GM12878 (cell line): ENCODE data around the gene FOLR2. TPM values are rescaled to one million over a fixed set of nuclear protein-coding genes. Genes with fewer than 3 reads are reported as not detected.

ENCODE experiments used
- ATAC-seq: fragments of 200-7000 bp; cut with Tn5 transposase; 3 replicates; pipeline ENCODE4 v1.9.1; 2020; ENCODE audit warnings: mild to moderate bottlenecking, moderate library complexity
- BruUV-seq: library from RNA; stranded (reverse); fragments of 400-500 nt; replicated peaks from 2 replicates; lab custom pipeline; 2021; lab: Mats Ljungman, UMichigan
- CTCF ChIA-PET: fragments of 300-600 bp; sonication (Branson Sonifier 250); formaldehyde crosslinking; extraction: SDS; loops from one replicate; lab custom pipeline; 2021; ENCODE audit warnings: inconsistent platforms; lab: Yijun Ruan, JAX
- POLR2A ChIA-PET: fragments of 350-600 bp; formaldehyde crosslinking; extraction: SDS; loops from one replicate; lab custom pipeline; 2021; ENCODE audit warnings: inconsistent platforms; lab: Charles Lee
- RAD21 ChIA-PET: fragments of 300-600 bp; sonication (Branson Sonifier 250); formaldehyde crosslinking; loops from one replicate; lab custom pipeline; 2023; ENCODE audit warnings: antibody characterized with exemption; ENCODE audit not compliant: unreplicated experiment; lab: Charles Lee
- SMC1A ChIA-PET: fragments of 300-600 bp; sonication (Branson Sonifier 250); formaldehyde crosslinking; loops from one replicate; lab custom pipeline; 2023; ENCODE audit not compliant: unreplicated experiment, uncharacterized antibody; lab: Charles Lee
- DNase-seq: peaks from one replicate; pipeline ENCODE4 v3.0.0-alpha.2; 2011; ENCODE audit warnings: low read depth, low spot score
- FAIRE-seq: peaks from 3 replicates; lab custom pipeline; 2011; peaks lifted over from hg19 to GRCh38; lab: Jason Lieb, UNC
- H2AFZ ChIP-seq: 2 replicates; pipeline ENCODE4 v1.6.0; 2011; ENCODE audit warnings: low read depth, low read length, control low read depth; ENCODE audit not compliant: control insufficient read depth
- H3K27ac ChIP-seq: 2 replicates; pipeline ENCODE4 v1.5.1; 2011; ENCODE audit warnings: control low read depth; ENCODE audit not compliant: control insufficient read depth, insufficient read depth
- H3K27me3 ChIP-seq, 2 experiments: replicated peaks in 1 of 2; 2 replicates each; pipeline versions ENCODE4 v1.6.0 to v1.6.1; 2011; ENCODE audit warnings: low read length in 1 of 2; ENCODE audit not compliant: control insufficient read depth in 2 of 2, insufficient read depth in 2 of 2
- H3K36me3 ChIP-seq, 2 experiments: 2 replicates each; pipeline ENCODE4 v1.5.1; 2011; ENCODE audit warnings: low read length in 1 of 2; ENCODE audit not compliant: control insufficient read depth in 2 of 2, insufficient read depth in 2 of 2
- H3K4me1 ChIP-seq: 2 replicates; pipeline ENCODE4 v1.6.1; 2011; ENCODE audit warnings: mild to moderate bottlenecking, low read length, moderate library complexity, mixed read lengths; ENCODE audit not compliant: control insufficient read depth, insufficient read depth
- H3K4me2 ChIP-seq: 2 replicates; pipeline ENCODE4 v1.6.0; 2011; ENCODE audit warnings: control low read depth; ENCODE audit not compliant: control insufficient read depth, insufficient read depth
- H3K4me3 ChIP-seq: fragments of 200-600 bp; sonication (generic); 2 replicates; pipeline ENCODE4 v1.5.1; 2016
- H3K79me2 ChIP-seq: 2 replicates; pipeline ENCODE4 v1.6.0; 2011; ENCODE audit warnings: low read length; ENCODE audit not compliant: control insufficient read depth, insufficient read depth
- H3K9ac ChIP-seq: 2 replicates; pipeline ENCODE4 v1.8.0; 2011; ENCODE audit warnings: low read length, control low read depth, mixed read lengths; ENCODE audit not compliant: control insufficient read depth, insufficient read depth
- H3K9me3 ChIP-seq: replicated peaks from 3 replicates; pipeline ENCODE4 v1.5.1; 2011; ENCODE audit warnings: mild to moderate bottlenecking, low read length; ENCODE audit not compliant: control insufficient read depth, insufficient read depth
- H4K20me1 ChIP-seq: 2 replicates; pipeline ENCODE4 v1.6.0; 2011; ENCODE audit not compliant: control insufficient read depth, insufficient read depth
- IKZF2 ChIP-seq, 2 experiments: fragments of 450-650 bp; IDR thresholded peaks; 2 replicates each; pipeline ENCODE4 v1.6.1; 2017; ENCODE audit warnings: mild to moderate bottlenecking in 2 of 2, moderate library complexity in 2 of 2
- JUND ChIP-seq: IDR thresholded peaks from 2 replicates; pipeline ENCODE4 v1.6.1; 2012; ENCODE audit warnings: low read depth, mild to moderate bottlenecking, low read length, improper control_type of control experiment, moderate library complexity
- MEF2B ChIP-seq: fragments of 450-650 bp; IDR thresholded peaks from 2 replicates; pipeline ENCODE4 v1.6.1; 2018; ENCODE audit warnings: mild to moderate bottlenecking, moderate library complexity; ENCODE audit not compliant: partially characterized antibody, poor library complexity, severe bottlenecking
- NFYA ChIP-seq: IDR thresholded peaks from 2 replicates; pipeline ENCODE4 v1.6.1; 2011; ENCODE audit warnings: low read depth, mild to moderate bottlenecking, low read length, improper control_type of control experiment, borderline replicate concordance
- RUNX3 ChIP-seq: IDR thresholded peaks from 2 replicates; pipeline ENCODE4 v1.6.1; 2012; ENCODE audit warnings: low read length, inconsistent platforms
- TCF7 ChIP-seq: IDR thresholded peaks from 2 replicates; pipeline ENCODE4 v1.6.1; 2014; ENCODE audit warnings: antibody characterized with exemption, borderline replicate concordance
- WGBS: methylation state at CpG from one replicate; pipeline ENCODE4 v1.1.6; 2016; ENCODE audit warnings: low lambda C conversion rate; ENCODE audit not compliant: insufficient replicate concordance, insufficient coverage; ENCODE audit errors: missing lambda C conversion rate; 5-methylcytosine and 5-hydroxymethylcytosine counted together
- in situ Hi-C: fragments of 300-500 bp; cut with MboI; formaldehyde crosslinking; loops from 9 replicates; pipeline ENCODE4 v1.14.3; 2018; ENCODE audit warnings: mixed read lengths
- intact Hi-C: fragments of 100-400 bp; cut with micrococcal nuclease; formaldehyde crosslinking; loops from one replicate; pipeline ENCODE4 v1.14.2; 2022; ENCODE audit not compliant: unreplicated experiment
- polyA plus RNA-seq, 11 experiments: library from polyadenylated mRNA; depleted of rRNA in 4 of 11; unstranded in 6 of 11; stranded (reverse) in 5 of 11; fragments of >200 nt; fragmentation: Nextera tagmentation in 4 of 11; fragmentation: Illumina TruSeq in 1 of 11; extraction: Ambion mirVana in 4 of 11; extraction: Trizol in 1 of 11; gene quantifications; 1 replicate in 1 of 11; 2 replicates in 10 of 11; pipeline versions ENCODE4 v1.2.1 to v1.2.3, GENCODE V29; 2011 to 2016; ENCODE audit warnings: inconsistent platforms in 2 of 11, missing spikeins in 2 of 11, low read depth in 1 of 11
- total RNA-seq, 4 experiments: library from RNA; depleted of rRNA in 3 of 4; stranded (reverse); fragments of >200 nt in 3 of 4; fragmentation: Illumina TruSeq in 1 of 4; extraction: Trizol in 1 of 4; gene quantifications; 2 replicates each; pipeline versions ENCODE4 v1.2.1 to v1.2.3, GENCODE V29; 2013 to 2021
- TF ChIP-seq, protein P1 (sequence below): IDR thresholded peaks from 2 replicates; pipeline ENCODE4 v1.6.1; 2012; ENCODE audit warnings: mild to moderate bottlenecking, low read depth, low read length

The FOLR2 gene
- total and polyA plus RNA-seq, 10 of the 15 experiments (the other 5 are each of a cell fraction or from before 2014, with no cell fraction given), result 0.10 to 11.1 (median 1.9) TPM

DNA sequence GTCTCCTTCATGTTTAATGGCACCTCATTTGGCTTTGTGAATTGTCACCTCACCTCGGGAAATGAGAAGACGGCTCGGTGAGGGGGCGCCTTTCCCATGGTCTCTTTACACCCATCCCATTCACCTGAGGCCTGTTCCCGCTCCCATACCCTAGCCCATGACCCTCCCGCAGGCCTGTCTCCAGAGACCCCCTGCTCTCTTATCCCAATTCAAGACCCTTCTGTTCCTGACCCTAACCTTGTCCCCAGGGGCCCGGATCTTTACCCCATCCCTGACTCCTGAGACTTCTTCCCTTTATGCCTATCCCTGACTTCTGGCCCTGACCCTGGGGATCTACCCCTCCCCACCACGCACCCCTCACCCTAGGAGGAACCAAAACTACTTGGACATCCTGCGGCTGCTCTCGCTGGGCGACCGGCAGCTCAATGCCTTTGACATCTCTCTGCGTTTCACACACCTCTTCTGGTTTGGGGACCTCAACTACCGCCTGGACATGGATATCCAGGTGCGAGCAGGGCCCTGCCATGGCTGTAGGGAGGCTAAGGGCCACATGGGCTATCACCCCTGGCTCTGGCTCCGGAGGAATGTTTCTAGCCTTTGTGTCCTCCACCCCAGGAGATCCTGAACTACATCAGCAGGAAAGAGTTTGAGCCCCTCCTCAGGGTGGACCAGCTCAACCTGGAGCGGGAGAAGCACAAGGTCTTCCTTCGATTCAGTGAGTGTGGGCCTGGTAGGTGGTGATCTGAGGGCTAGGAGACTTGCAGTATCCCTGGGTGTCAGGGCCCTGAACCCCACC, 15.9 kb downstream of the FOLR2 start:
- CTCF ChIA-PET, result no interaction called here
- TF ChIP-seq TCF7, result no peak
- no peak for TF ChIP-seq RUNX3
- TF ChIP-seq JUND, result no peak
- TF ChIP-seq, protein P1, sequence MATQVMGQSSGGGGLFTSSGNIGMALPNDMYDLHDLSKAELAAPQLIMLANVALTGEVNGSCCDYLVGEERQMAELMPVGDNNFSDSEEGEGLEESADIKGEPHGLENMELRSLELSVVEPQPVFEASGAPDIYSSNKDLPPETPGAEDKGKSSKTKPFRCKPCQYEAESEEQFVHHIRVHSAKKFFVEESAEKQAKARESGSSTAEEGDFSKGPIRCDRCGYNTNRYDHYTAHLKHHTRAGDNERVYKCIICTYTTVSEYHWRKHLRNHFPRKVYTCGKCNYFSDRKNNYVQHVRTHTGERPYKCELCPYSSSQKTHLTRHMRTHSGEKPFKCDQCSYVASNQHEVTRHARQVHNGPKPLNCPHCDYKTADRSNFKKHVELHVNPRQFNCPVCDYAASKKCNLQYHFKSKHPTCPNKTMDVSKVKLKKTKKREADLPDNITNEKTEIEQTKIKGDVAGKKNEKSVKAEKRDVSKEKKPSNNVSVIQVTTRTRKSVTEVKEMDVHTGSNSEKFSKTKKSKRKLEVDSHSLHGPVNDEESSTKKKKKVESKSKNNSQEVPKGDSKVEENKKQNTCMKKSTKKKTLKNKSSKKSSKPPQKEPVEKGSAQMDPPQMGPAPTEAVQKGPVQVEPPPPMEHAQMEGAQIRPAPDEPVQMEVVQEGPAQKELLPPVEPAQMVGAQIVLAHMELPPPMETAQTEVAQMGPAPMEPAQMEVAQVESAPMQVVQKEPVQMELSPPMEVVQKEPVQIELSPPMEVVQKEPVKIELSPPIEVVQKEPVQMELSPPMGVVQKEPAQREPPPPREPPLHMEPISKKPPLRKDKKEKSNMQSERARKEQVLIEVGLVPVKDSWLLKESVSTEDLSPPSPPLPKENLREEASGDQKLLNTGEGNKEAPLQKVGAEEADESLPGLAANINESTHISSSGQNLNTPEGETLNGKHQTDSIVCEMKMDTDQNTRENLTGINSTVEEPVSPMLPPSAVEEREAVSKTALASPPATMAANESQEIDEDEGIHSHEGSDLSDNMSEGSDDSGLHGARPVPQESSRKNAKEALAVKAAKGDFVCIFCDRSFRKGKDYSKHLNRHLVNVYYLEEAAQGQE, result no peak
- TF ChIP-seq MEF2B, result no peak
- no peak for TF ChIP-seq IKZF2 (IDR thresholded peaks at IDR 0.05)
- no peak for TF ChIP-seq NFYA
- TF ChIP-seq, all 136 proteins: peak for 0
- FAIRE-seq (no peak), ATAC-seq (no peak), DNase-seq (no peak)
- no peaks in the 10 kb centered on the region; the same call in 1 of the 2 replicates for H4K20me1 ChIP-seq
- no TSS peak for BruUV-seq
- RAD21 ChIA-PET, result no interaction called here
- H2AFZ ChIP-seq, result no peak overlapping the region
- H3K79me2 ChIP-seq, result no peaks in the 10 kb centered on the region
- no peak overlapping the region for H3K4me3 ChIP-seq
- H3K4me2 ChIP-seq, result no peak overlapping the region
- intact Hi-C loops (no loop called here), in situ Hi-C loops (no loop called here)
- no peak overlapping the region for H3K27ac ChIP-seq
- SMC1A ChIA-PET, result no interaction called here
- POLR2A ChIA-PET, result no interaction called here
- H3K27me3 ChIP-seq, result no peaks in the 10 kb centered on the region
- H3K9me3 ChIP-seq, result no peaks in the 10 kb centered on the region
- no peak overlapping the region for H3K9ac ChIP-seq
- 95% methylated on average over 18 of the region's 18 CpGs for WGBS
- no peaks in the 10 kb centered on the region for H3K4me1 ChIP-seq
- H3K36me3 ChIP-seq, result peaks cover 28% of the 10 kb centered on the region in 2 experiments; a peak in 3 of 4 replicates
